Esophagus muscularis mucosa (tissue), 3 donors: ENCODE results near the gene CHMP1A.

Experiments used
- CTCF ChIP-seq, 3 experiments: fragments of 200-600 bp in 2 of 3; fragments of 450-650 bp in 1 of 3; sonication (generic) in 2 of 3; IDR thresholded peaks; one replicate each; pipeline ENCODE4 v1.5.1; 2017 to 2019; ENCODE audit warnings: antibody characterized with exemption in 3 of 3, mild to moderate bottlenecking in 2 of 3, moderate library complexity in 1 of 3
- POLR2A ChIP-seq: fragments of 450-650 bp; IDR thresholded peaks from one replicate; pipeline ENCODE4 v1.6.1; 2017; ENCODE audit warnings: antibody characterized with exemption, moderate library complexity, mild to moderate bottlenecking, low read depth
- POLR2AphosphoS5 ChIP-seq, 2 donors: sonication (generic); formaldehyde crosslinking; IDR thresholded peaks; one replicate each; pipeline ENCODE4 v1.6.1; 2017; ENCODE audit warnings: antibody characterized with exemption in 2 of 2

GRCh38 chr16:89621698-89622409 is 35.7 kb downstream of the CHMP1A start:
- TF ChIP-seq CTCF (IDR thresholded peaks at IDR 0.05) (no peak), POLR2AphosphoS5 (IDR thresholded peaks at IDR 0.05) (no peak), POLR2A (no peak)
